Neural cell (in vitro differentiated cells): Measurements from ENCODE around the gene APBB2.

Experiments used
- CTCF ChIP-seq: fragments of 450-650 bp; IDR thresholded peaks from 2 replicates; pipeline ENCODE4 v1.5.1; 2014; ENCODE audit warnings: antibody characterized with exemption, mild to moderate bottlenecking, moderate library complexity; ENCODE audit not compliant: poor library complexity, severe bottlenecking
- EZH2 ChIP-seq: fragments of 200-600, 300-800 bp; shearing (Covaris generic), sonication (generic); IDR thresholded peaks from 2 replicates; pipeline ENCODE4 v1.6.1; 2014; ENCODE audit warnings: antibody characterized with exemption, low read length, borderline replicate concordance, mild to moderate bottlenecking; ENCODE audit not compliant: insufficient read depth, poor library complexity, severe bottlenecking
- POLR2AphosphoS5 ChIP-seq: IDR thresholded peaks from 2 replicates; pipeline ENCODE4 v1.6.1; 2012
- TF ChIP-seq, protein P1 (sequence below): IDR thresholded peaks from 2 replicates; pipeline ENCODE4 v1.6.1; 2012; ENCODE audit warnings: borderline replicate concordance

DNA sequence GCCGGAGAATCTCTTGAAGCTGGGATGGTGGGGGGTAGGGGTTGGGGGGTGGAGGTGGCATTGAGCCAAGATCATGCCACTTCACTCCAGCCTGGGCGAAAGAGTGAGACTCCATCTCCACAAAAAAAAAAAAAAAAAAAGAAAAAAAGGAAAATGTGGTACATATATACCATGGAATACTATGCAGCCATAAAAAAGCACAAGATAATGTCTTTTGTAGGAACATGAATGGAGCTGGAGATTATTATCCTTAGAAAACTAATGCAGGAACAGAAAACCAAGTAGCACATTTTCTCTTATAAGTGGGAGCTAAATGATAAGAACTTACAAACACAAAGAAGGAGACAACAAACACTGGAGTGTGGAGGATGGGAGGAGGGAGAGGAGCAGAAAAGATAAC is 188.5 kb downstream of the APBB2 start:
- TF ChIP-seq CTCF: no peak
- no peak for TF ChIP-seq EZH2
- TF ChIP-seq, protein P1, sequence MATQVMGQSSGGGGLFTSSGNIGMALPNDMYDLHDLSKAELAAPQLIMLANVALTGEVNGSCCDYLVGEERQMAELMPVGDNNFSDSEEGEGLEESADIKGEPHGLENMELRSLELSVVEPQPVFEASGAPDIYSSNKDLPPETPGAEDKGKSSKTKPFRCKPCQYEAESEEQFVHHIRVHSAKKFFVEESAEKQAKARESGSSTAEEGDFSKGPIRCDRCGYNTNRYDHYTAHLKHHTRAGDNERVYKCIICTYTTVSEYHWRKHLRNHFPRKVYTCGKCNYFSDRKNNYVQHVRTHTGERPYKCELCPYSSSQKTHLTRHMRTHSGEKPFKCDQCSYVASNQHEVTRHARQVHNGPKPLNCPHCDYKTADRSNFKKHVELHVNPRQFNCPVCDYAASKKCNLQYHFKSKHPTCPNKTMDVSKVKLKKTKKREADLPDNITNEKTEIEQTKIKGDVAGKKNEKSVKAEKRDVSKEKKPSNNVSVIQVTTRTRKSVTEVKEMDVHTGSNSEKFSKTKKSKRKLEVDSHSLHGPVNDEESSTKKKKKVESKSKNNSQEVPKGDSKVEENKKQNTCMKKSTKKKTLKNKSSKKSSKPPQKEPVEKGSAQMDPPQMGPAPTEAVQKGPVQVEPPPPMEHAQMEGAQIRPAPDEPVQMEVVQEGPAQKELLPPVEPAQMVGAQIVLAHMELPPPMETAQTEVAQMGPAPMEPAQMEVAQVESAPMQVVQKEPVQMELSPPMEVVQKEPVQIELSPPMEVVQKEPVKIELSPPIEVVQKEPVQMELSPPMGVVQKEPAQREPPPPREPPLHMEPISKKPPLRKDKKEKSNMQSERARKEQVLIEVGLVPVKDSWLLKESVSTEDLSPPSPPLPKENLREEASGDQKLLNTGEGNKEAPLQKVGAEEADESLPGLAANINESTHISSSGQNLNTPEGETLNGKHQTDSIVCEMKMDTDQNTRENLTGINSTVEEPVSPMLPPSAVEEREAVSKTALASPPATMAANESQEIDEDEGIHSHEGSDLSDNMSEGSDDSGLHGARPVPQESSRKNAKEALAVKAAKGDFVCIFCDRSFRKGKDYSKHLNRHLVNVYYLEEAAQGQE: no peak
- TF ChIP-seq POLR2AphosphoS5: no peak
